Renal cortical epithelial cell (primary cell): Measurements from ENCODE around the gene SAMD4A. TPM values are rescaled to one million over a fixed set of nuclear protein-coding genes. Genes with fewer than 3 reads are reported as not detected.
A peak's percentile ranks its signal among the peaks of the same experiment; 100 is the strongest.

Experiments used
- DNase-seq: peaks from one replicate; pipeline ENCODE4 v3.0.0-alpha.2; 2011; ENCODE audit warnings: low read depth
- total RNA-seq: library from RNA; depleted of rRNA; stranded (reverse); fragments of >200 nt; gene quantifications from 2 replicates; pipeline ENCODE4 v1.2.3, GENCODE V29; 2014

Gene SAMD4A, protein sequence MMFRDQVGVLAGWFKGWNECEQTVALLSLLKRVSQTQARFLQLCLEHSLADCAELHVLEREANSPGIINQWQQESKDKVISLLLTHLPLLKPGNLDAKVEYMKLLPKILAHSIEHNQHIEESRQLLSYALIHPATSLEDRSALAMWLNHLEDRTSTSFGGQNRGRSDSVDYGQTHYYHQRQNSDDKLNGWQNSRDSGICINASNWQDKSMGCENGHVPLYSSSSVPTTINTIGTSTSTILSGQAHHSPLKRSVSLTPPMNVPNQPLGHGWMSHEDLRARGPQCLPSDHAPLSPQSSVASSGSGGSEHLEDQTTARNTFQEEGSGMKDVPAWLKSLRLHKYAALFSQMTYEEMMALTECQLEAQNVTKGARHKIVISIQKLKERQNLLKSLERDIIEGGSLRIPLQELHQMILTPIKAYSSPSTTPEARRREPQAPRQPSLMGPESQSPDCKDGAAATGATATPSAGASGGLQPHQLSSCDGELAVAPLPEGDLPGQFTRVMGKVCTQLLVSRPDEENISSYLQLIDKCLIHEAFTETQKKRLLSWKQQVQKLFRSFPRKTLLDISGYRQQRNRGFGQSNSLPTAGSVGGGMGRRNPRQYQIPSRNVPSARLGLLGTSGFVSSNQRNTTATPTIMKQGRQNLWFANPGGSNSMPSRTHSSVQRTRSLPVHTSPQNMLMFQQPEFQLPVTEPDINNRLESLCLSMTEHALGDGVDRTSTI
- 49.5 and 81.5 TPM in 2 replicates for total RNA-seq

- DNase-seq: peak; percentile 67
Observed at GRCh38 chr14:54566410-54567223, at the start of gene SAMD4A. Gene SAMD4A (plus strand): TSS chr14:54567128. CDS start chr14:54567917, 789 bp downstream.

DNA sequence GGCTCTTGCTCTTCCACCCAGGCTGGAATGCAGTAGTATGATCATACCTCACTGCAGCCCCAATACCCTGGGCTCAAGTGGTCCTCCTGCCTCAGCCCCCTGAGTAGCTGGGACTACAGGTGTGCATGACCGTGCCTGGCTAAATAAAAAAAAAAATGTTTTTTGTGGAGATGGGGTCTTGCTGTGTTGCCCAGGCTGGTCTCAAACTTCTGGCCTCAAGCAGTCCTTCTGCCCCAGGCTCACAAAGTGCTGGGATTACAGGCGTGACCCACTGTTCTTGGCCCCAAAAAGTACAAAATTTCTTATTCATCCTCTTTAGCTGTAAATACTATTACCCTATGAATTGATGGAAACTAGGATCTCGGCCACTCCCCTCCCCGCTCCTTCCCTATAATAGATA is 42.5 kb upstream of the SAMD4A start:
- DNase-seq: no peak

DNA sequence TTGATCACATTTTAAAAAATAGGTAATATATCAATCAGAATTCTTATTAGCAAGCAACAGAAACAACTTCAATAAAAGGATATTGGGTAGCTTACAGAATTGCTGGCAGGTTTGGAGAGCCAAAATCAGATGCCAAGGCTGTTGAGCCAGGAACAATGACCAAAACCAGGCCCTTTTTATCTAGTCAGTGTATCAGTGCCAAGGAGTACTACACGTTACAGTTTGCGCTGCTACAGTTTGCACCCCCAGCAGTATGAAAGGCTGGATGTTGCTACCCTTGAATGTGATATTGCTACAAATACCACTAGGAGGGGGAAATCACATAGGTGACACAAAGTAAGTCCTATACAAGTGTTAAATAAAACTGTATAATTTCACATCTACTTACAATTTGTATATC is 38.0 kb upstream of the SAMD4A start:
- no peak for DNase-seq

DNA sequence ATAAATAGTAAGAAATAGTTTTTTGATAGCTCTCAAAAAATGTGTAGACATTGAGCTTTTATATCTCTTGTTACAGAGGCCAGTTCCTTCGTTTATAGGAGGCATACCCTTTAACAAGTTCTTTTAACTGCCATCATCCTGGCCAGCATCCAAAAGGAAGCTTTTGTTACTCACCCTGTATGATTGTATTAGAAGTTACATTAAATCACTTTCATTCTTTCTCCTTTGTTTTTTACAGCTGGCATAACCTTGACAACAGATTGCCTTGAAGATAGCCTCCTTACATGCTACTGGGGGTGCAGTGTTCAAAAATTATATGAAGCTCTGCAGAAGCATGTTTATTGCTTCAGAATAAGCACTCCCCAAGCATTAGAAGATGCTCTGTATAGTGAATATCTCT is 37.1 kb upstream of the SAMD4A start:
- peak; percentile 22 for DNase-seq

GRCh38 chr14:54532111-54533012 is 34.6 kb upstream of the SAMD4A start:
- no peak for DNase-seq

GRCh38 chr14:54533100-54533499 is 33.8 kb upstream of the SAMD4A start:
- DNase-seq: no peak

GRCh38 chr14:54535126-54535525 is 31.8 kb upstream of the SAMD4A start:
- DNase-seq: no peak

GRCh38 chr14:54535646-54536045 is 31.3 kb upstream of the SAMD4A start:
- no peak for DNase-seq

DNA sequence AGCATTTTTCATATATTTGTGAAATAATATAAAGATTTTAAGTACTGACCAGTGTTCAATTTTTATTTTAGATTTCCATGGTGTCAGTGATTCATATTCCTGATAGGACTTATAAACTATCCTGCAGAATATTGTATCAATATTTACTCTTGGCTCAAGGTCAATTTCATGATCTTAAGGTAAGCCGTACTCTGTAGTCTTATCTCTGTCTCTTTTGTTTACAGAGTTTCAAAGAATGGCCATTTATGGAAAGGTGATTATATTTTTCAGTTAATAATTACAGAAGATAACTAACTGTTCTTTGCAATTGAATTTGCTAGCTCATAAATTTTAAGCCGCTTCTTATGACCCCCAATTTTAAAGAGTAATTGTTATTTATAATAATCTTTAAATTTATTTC is 29.3 kb upstream of the SAMD4A start:
- DNase-seq: no peak

DNA sequence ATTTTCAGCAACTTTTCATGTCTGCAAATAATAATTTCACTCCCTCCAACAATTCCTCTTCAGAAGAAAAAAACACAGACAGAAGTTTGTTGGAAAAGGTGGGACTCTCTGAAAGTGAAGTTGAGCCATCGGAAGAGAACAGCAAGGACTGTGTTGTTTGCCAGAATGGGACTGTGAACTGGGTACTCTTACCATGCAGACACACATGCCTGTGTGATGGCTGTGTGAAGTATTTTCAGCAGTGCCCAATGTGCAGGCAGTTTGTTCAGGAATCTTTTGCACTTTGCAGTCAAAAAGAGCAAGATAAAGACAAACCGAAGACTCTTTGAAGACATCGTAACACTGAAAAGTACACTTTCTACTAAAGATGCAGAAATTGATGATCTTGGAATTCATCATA is 28.9 kb upstream of the SAMD4A start:
- DNase-seq: no peak

DNA sequence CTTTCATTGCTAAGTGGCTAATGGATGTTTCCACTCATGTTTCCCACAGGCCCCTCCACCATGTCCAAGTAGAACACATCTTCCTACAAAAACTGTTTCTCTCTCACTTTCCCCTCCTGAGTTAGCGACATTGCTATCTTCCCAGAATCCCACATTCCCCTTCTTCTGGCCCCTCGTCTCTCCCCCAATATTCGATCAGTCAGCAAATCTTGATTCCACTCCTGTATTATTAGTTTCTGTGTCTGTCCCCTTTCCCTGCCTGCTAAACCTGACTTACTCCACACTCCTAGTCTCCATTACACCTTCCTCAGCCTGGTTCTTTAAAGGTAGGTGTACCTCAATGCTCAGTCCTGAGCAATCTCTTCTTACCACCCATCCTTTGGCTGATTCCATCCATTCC is 19.3 kb upstream of the SAMD4A start:
- no peak for DNase-seq

- DNase-seq: no peak
Observed at GRCh38 chr14:54548491-54548890, 18.4 kb upstream of the SAMD4A start.

DNA sequence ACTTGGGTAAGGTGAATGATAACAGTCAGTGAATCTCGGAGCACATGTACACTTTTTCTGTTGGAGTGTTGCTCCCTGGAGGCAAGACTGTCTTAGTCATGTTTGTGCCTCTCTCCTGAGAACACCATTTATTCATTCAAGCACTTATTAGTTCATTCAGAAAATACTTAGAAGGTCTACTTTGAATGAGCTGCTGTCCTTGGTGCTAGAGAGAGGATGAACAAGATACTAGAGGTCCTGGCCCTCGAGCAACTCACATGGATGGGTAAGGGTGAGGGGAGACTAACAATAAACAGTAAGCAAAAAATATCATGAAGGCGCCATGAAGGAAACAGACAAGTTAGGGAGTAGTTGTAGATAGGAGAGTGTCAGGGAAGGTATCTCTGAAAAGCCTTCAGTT is 17.1 kb upstream of the SAMD4A start:
- no peak for DNase-seq

DNA sequence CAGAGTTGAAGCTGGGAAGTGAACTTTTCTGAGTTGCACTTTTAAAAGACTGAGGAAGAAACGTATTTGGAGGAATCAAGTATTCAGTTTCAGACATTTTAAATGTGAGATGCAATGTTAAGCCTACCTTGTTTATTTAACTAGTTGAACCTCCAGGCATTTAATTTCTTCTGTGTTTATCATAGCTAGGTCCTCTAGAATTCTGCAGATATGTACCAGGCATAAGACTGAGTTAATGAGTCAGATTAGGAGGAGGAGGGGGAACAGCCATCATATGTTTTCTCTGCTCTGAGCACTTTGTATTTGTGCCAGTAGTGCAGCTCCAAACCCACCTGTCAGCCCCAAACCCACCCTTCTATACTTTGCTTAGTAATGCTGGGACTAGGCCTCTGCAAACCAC is 16.4 kb upstream of the SAMD4A start:
- DNase-seq: no peak

DNA sequence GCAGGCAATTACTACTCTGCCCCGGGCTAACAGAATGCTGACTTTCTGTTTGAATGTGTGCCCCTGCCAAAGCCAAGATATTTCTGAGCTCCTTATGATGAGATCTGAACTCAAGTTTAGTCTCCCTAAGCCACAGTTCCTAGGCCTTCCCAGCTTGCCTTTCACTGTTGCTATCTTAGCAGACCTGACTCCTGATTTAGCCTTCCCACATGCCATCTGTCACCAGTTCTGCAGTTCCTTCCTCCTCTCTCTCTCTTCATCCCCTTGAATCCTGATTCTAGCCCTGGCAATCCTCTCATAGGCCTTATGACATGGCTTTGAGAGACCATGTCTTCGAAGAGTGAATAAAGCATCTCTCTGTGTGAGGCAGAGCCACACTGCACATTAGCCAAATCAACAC is 12.5 kb upstream of the SAMD4A start:
- DNase-seq: no peak

DNA sequence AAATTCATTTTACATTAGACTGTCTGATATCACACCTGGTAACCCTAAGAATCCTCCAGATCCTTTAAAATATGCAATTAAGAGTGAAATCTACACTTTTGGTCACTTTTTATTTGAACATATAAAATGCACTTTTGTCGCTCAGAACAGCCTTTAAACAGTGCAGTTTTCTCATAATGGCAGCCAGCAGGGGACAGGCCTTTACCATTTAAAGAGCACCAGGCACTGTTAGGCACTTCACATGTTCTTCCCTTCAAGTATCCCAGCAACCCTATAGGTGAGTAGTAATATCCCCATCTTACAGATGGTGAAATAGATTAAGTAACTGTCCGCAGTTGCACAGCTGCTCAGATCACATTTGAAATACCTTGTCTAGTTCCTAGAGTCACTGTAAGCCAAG is 11.3 kb upstream of the SAMD4A start:
- DNase-seq: no peak

DNA sequence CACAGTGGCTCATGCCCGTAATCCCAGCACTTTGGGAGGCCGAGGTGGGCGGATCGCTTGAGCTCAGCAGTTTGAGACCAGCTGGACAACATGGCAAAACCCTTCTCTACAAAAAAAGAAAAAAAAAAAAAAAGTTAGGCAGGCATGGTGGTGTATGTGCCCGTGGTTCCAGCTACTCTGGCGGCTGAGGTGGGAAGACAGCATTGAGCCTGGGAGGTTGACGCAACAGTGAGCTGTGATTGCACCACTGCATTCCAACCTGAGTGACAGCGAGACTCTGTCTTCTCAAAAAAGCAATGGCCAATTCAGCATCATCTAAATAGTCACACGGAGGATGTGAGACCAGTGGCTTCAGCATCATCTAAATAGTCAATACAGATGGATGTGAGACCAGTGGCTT is 10.4 kb upstream of the SAMD4A start:
- no peak for DNase-seq

GRCh38 chr14:54562334-54562733 is 4.6 kb upstream of the SAMD4A start:
- no peak for DNase-seq

DNA sequence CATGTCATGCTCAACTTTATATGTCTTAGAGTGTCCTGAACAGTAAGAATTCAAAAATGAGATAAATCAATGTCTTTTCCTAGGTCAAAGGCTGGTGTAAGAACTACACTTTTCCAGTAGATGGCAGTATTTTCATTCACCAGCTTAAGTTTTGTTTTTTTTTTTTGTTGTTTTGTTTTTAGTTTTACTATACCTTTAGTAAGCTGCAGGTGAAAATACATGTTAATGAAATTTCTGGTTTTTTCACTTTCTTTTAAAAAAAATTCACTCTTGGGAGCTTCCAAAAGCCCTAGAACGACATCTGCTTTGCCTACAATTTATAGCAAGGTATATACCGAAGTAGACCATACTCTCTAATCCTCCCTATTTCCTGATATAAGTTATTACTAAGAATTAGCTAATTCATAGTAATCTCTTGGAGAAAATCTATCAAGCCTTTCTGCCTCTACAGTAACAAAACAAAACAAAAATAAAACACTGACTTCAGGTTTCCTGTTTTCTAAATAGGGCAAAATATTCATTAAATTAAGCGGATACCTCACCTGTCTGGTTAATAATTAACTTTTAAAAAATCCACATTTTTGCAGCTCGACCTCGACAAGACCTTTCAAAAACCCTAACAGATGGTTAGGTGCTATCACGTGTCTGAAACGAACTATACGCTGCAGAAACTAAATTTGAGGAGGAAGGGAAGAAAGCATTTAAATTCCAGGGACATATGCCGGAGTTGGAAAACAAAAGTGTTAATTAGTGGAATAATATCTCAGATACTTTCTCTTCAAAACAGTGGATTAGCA is 2.7 kb upstream of the SAMD4A start:
- DNase-seq: peak; percentile 75
